Measurements from ENCODE around the gene TINAGL1. TPM values are rescaled to one million over a fixed set of nuclear protein-coding genes. Genes with fewer than 3 reads are reported as not detected.

The TINAGL1 gene
- total RNA-seq, 1 donor from 2014 or later: 27.2 TPM

DNA sequence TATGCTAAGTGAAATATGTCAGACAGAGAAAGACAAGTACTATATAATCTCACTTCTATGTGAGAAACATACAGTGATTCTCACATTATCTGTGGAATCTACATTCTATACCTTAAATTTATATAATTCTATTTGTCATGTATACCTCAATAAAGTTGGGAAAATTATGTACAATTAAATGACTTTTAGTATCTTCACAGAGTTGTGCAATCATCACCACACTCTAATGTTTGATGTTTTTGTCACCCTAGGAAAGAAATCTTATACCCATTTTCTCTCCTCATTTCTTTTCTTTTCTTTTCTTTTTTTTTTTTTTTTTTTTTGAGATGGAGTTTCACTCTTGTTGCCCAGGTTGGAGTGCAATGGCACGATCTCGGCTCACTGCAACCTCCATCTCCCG, 37.0 kb upstream of the TINAGL1 start:
- Mint-ChIP-seq H3K27me3 (peaks cover 4% of the 10 kb centered on the region), H3K9me3 (peaks cover 17% of the 10 kb centered on the region)
- no peak for TF ChIP-seq CTCF (conservative IDR thresholded peaks at IDR 0.05)

DNA sequence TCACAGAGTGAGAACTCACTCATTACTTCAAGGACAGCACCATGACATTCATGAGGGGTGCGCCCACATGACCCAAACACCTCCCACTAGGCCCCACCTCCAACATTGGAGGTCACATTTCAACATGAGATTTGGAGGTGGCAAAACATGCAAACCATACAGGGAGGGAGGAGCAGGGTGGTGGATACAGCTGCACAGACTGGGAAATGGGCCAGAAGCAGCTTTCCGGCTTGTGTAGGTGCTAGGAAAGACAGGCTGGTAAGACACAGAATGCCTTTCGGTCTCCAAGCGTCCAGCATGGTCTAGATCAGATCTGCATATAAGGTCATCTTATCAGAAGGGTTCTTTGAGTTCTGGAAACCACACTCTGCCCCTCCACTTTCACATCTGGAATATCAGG, 35.1 kb upstream of the TINAGL1 start:
- Mint-ChIP-seq H3K36me3 (no peaks in the 10 kb centered on the region), H3K27me3 (peaks cover 4% of the 10 kb centered on the region), H3K4me1 (ENCODE audit: unreplicated experiment) (no peaks in the 10 kb centered on the region), H3K4me3 (no peak overlapping the region), H3K9me3 (peaks cover 17% of the 10 kb centered on the region), H3K27ac (no peak overlapping the region)
- DNase-seq (ENCODE audit: extremely low spot score, unreplicated experiment): no peak
- TF ChIP-seq CTCF (conservative IDR thresholded peaks at IDR 0.05): no peak

More for the DNA sequence above, 37.0 kb upstream of the TINAGL1 start:
- Mint-ChIP-seq H3K4me3 (no peak overlapping the region), H3K27ac (no peak overlapping the region), H3K36me3 (no peaks in the 10 kb centered on the region), H3K4me1 (ENCODE audit: unreplicated experiment) (no peaks in the 10 kb centered on the region)
- no peak for DNase-seq (ENCODE audit: extremely low spot score, unreplicated experiment)

GRCh38 chr1:31545927-31546540, 30.3 kb upstream of the TINAGL1 start:
- Mint-ChIP-seq H3K27ac (no peak overlapping the region), H3K4me3 (no peak overlapping the region), H3K4me1 (ENCODE audit: unreplicated experiment) (peaks cover 12% of the 10 kb centered on the region), H3K27me3 (peaks cover 6% of the 10 kb centered on the region), H3K36me3 (no peaks in the 10 kb centered on the region), H3K9me3 (peaks cover 17% of the 10 kb centered on the region)
- no peak for TF ChIP-seq CTCF (conservative IDR thresholded peaks at IDR 0.05)
- no peak for DNase-seq (ENCODE audit: extremely low spot score, unreplicated experiment)

GRCh38 chr1:31548534-31548906, 27.8 kb upstream of the TINAGL1 start:
- Mint-ChIP-seq H3K27me3 (peaks cover 6% of the 10 kb centered on the region), H3K27ac (peak overlapping the region; percentile 92), H3K9me3 (no peaks in the 10 kb centered on the region), H3K4me3 (peak overlapping the region; percentile 84), H3K4me1 (ENCODE audit: unreplicated experiment) (peaks cover 12% of the 10 kb centered on the region), H3K36me3 (no peaks in the 10 kb centered on the region)
- TF ChIP-seq CTCF (conservative IDR thresholded peaks at IDR 0.05): no peak
- DNase-seq (ENCODE audit: extremely low spot score, unreplicated experiment): no peak

GRCh38 chr1:31548907-31549808, 27.2 kb upstream of the TINAGL1 start:
- Mint-ChIP-seq H3K27ac (peak overlapping the region; percentile 92), H3K27me3 (peaks cover 6% of the 10 kb centered on the region)

More at GRCh38 chr1:31548907-31549808, 27.2 kb upstream of the TINAGL1 start:
- Mint-ChIP-seq H3K4me1 (ENCODE audit: unreplicated experiment) (peaks cover 12% of the 10 kb centered on the region), H3K36me3 (no peaks in the 10 kb centered on the region), H3K4me3 (peak overlapping the region; percentile 84), H3K9me3 (no peaks in the 10 kb centered on the region)
- peak; percentile 91 for DNase-seq (ENCODE audit: extremely low spot score, unreplicated experiment)
- TF ChIP-seq CTCF (conservative IDR thresholded peaks at IDR 0.05): peak; percentile 98

All from type B pancreatic cell (in vitro differentiated cells).